Measurements from ENCODE around the gene EIF4G3.

GRCh38 chr1:21095976-21096375, 80.7 kb downstream of the EIF4G3 start:
- no peak for TF ChIP-seq POU6F1 (CRISPR knock-in tag; IDR thresholded peaks at IDR 0.05; ENCODE audit: borderline replicate concordance, low read depth)
- TF ChIP-seq ZNF8 (CRISPR knock-in tag; IDR thresholded peaks at IDR 0.05) = no peak
- no peak for TF ChIP-seq BACH2 (CRISPR knock-in tag; IDR thresholded peaks at IDR 0.05; ENCODE audit: borderline replicate concordance)
- TF ChIP-seq ZFP3 (CRISPR knock-in tag; IDR thresholded peaks at IDR 0.05) = no peak
- TF ChIP-seq CSRNP3 (CRISPR knock-in tag; IDR thresholded peaks at IDR 0.05) = no peak
- TF ChIP-seq PATZ1 (CRISPR knock-in tag; IDR thresholded peaks at IDR 0.05; ENCODE audit: borderline replicate concordance) = no peak
- TF ChIP-seq ESRRG (CRISPR knock-in tag; IDR thresholded peaks at IDR 0.05) = no peak
- TF ChIP-seq CSDC2 (CRISPR knock-in tag; IDR thresholded peaks at IDR 0.05) = no peak
- no peak for TF ChIP-seq CREB5 (CRISPR knock-in tag; IDR thresholded peaks at IDR 0.05; ENCODE audit: low read depth)
- no peak for TF ChIP-seq TSHZ2 (CRISPR knock-in tag; IDR thresholded peaks at IDR 0.05)
